OCI-LY3 (cell line): ENCODE measurements around the gene BNC2.

Experiments
- EZH2phosphoT487 ChIP-seq: fragments of 200-600 bp; shearing (Covaris generic); IDR thresholded peaks from 2 replicates; pipeline ENCODE4 v1.6.1; 2018; ENCODE audit warnings: antibody characterized with exemption, mixed run types, low read depth
- TF ChIP-seq, protein P1 (sequence below): fragments of 200-600, 300-600 bp; sonication (generic); IDR thresholded peaks from 2 replicates; pipeline ENCODE4 v1.5.1; 2014; ENCODE audit warnings: antibody characterized with exemption, low read length, low read depth

DNA sequence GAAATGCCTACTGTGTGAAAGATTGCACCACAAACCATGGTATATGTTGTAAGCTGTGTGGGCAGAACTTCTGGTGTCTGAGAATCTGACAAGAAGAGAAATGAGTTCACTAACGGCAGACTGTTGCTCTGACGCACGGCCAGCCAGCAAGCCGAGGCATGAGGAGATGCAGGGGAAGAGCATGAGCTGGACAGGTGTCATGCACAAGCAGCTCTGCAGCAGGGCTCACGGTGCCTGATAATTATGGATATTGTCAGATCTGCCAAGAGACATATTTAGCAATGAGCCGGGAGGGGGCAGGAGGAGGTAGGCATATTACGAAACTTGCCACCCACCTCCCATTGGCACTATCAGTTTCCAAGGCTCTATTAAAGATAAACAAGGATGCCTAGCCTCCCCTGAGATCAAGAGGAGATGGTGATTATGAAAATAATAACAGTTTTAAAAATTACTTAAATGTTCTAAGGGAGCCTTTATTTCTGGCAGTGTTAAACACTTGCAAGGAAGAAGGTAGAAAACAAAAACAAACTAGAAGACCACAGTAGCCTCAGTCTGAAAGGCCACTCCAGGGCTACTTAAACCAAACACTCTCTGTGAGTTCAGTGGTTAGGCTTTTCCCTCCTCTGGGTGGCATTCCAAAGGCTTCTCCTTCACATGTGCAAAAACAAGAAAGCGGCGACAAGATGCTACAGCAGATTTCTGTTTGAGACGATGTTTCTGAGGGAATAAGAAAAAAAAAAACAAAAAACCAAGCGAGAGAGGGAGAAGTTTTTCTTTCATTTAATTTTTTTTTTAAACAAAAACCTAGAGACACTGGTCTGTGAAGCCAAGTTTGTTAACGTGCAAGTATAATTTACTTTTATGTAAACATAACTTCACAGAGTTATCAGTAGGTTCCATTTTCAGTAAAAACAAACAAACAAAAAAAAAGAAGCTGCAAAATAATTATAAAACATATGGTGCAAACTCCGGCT, 339.5 kb downstream of the BNC2 start:
- TF ChIP-seq, protein P1, sequence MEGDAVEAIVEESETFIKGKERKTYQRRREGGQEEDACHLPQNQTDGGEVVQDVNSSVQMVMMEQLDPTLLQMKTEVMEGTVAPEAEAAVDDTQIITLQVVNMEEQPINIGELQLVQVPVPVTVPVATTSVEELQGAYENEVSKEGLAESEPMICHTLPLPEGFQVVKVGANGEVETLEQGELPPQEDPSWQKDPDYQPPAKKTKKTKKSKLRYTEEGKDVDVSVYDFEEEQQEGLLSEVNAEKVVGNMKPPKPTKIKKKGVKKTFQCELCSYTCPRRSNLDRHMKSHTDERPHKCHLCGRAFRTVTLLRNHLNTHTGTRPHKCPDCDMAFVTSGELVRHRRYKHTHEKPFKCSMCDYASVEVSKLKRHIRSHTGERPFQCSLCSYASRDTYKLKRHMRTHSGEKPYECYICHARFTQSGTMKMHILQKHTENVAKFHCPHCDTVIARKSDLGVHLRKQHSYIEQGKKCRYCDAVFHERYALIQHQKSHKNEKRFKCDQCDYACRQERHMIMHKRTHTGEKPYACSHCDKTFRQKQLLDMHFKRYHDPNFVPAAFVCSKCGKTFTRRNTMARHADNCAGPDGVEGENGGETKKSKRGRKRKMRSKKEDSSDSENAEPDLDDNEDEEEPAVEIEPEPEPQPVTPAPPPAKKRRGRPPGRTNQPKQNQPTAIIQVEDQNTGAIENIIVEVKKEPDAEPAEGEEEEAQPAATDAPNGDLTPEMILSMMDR = no peak
- no peak for TF ChIP-seq EZH2phosphoT487
